SK-MEL-5 (cell line): ENCODE results near the gene GSE1. TPM values are rescaled to one million over a fixed set of nuclear protein-coding genes. Genes with fewer than 3 reads are reported as not detected.

Experiments
- DNase-seq: peaks from one replicate; pipeline ENCODE4 v3.0.0-alpha.2; 2016; ENCODE audit warnings: low read depth, low spot score
- in situ Hi-C: cut with HindIII; loops from 2 replicates; pipeline ENCODE4 v1.10.0; 2016; ENCODE audit warnings: low sequenced_read_pairs, high pct_unique_total_duplicates, low pct_unique_long_range_greater_than_20kb
- total RNA-seq: library from RNA; depleted of rRNA; stranded (reverse); fragments of >200 nt; shearing (Covaris generic); gene quantifications from 2 replicates; pipeline ENCODE4 v1.2.3, GENCODE V29; 2014

GSE1 gene
- total RNA-seq, 1 experiment from 2014 or later: 5.8 TPM

DNA sequence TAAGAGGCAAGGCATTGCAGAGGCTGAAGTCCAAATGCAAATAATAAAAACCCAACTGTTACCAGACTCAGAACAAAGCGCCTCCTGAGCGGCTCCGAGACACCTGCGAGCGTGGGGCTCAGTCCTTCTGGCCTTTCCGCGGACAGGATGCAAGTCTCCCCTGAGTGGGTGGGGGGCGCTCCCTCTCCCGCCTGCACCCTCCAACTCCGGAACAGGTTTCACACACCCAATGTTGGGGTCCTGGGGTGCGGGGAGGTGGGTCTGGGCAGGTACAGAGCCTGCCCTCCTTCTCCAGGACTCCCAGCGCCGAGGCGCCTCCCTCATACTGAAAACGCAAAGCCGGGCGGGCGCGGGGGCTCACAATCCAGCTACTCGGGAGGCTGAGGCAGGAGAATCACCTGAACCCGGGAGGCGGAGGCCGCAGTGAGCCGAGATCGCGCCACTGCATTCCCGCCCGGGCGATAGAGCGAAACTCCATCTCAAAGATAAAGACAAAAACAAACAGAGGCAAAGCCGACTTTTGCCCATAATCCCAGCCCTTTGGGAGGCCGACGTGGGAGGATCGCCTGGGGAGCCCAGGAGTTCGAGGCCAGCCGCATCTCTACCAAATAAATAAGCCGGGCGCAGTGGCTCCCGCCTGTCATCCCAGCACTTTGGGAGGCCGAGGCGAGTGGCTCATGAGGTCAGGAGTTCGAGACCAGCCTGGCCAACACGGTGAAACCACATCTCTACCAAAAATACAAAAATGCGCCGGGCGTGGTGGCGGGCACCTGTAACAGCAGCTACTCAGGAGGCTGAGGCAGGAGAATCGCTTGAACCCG, 74.7 kb downstream of the GSE1 start:
- in situ Hi-C loops: no loop called here
- no peak for DNase-seq

- DNase-seq: peak; percentile 84
- in situ Hi-C loops: no loop called here
Observed at GRCh38 chr16:85688586-85689284, 75.6 kb downstream of the GSE1 start, which contains the start of gene GINS2. TSS of gene GINS2 (minus strand) at chr16:85688954. CDS start at chr16:85688898, 56 bp downstream.

DNA sequence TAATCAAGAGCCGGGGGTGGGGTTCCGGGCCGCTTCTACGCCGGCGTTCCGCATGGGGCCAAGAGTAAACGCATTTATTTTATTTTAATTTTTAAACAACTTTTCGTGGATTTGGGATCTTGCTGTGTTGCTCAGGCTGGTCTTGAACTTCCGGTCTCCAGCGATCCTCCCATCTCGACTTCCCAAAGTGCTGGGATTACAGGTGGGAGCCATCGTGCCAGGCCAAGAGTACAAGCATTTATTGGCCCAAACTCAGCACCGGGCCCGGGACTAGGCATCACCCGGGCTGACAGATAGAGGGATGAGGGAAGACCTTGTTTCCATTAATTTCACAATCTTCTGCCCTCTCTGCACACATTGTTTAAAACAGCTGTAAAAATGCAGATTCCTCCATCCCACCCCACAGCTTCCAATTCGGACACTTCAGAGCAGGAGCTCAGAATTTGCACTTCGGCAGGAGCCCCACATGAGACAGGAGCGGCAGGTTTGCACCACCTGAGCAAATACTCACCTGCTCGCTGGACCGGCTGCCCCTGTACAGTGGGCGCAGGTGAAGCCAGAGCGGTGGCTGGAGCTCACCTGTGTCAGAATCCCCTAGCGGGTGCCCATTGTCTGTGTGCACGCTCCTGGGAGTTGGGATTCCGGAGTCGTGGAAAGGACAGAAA, 76.3 kb downstream of the GSE1 start:
- no peak for DNase-seq
- in situ Hi-C loops: no loop called here

DNA sequence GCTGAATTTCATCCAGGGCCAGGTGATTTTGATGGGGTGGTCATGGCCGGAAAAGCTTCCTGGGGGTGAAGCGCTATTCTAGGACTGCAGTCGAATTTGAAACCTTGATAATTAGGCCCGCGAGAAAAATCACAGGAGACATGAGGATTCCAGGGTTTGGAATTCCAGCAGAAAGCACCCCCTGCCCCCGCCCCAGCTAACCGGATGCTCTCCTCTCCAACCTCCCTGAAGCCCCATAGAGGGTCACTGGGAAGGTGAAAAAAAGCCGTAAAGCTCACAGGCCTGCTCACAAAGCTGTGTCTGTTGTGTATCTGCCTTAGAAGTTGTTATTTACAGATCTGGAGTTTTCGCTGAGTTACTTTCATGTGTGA, 76.8 kb downstream of the GSE1 start:
- no peak for DNase-seq
- in situ Hi-C loops: no loop called here

GRCh38 chr16:85690469-85691064, 77.4 kb downstream of the GSE1 start:
- in situ Hi-C loops: no loop called here
- no peak for DNase-seq

- in situ Hi-C loops: no loop called here
- no peak for DNase-seq
Observed at GRCh38 chr16:85695196-85696128, 82.3 kb downstream of the GSE1 start.

DNA sequence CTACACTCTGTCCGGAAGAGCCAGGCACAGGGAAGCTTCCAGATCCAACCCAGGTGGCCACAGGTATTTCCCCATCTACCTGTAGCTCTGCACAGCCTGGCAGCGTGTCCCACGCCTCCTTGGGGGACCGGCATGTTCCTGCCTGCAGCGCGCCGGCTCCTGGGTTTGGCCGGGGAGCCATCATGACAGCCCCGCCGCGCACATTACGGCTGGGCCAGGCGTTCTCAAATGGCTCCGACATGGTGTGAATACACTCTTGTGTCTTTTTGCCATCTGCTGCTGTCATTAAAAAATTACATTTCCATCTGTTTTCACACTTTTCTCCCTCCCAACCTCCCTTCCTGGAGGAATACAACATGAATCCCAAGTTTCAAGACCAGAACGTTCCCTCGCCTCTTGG, 83.7 kb downstream of the GSE1 start:
- in situ Hi-C loops: no loop called here
- no peak for DNase-seq

DNA sequence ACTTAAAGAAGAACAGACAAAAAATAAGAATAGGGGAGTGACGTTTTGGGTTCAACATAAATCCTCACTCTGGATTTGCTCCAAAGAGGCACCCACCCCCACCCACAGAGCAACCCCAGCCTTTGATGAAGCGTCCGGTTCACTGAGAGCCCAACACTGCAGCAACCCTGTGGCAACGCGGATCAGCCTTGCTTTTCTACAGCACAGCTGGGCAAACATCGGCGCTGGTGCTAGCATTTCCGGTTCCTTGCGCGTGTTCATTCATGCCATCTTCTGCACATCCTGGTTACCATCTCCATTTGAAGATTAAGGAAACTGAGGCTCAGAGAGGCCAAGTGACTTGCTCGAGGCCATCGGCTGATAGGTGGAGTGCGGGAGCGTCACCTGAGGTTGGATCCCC, 84.3 kb downstream of the GSE1 start:
- no peak for DNase-seq
- in situ Hi-C loops: no loop called here

GRCh38 chr16:85698459-85698891, 85.4 kb downstream of the GSE1 start:
- DNase-seq: no peak

GRCh38 chr16:85698935-85699558, 85.9 kb downstream of the GSE1 start:
- in situ Hi-C loops: no loop called here
- no peak for DNase-seq

More at GRCh38 chr16:85698459-85698891, 85.4 kb downstream of the GSE1 start:
- in situ Hi-C loops: no loop called here

DNA sequence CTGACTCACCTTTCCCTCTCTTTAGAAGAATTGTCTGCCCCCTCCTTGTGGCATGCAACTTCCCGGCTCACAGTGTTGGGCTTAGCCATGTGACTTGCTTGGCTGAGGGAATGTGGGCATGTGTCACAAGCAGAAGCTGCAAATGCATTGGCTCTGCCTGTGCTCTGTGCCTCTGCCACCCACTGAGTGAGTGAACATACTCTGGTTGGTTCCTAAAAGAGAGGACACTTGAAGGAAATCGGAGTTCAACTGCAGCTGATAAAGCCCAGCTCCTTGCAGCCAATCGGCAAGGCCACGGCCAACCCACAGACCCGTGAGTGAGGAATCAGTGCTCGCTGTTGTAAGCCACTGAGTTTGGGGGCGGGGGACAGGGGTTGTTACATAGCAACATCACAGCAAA, 86.5 kb downstream of the GSE1 start:
- in situ Hi-C loops: no loop called here
- DNase-seq: peak; percentile 26

- DNase-seq: no peak
- in situ Hi-C loops: no loop called here
Observed at GRCh38 chr16:85704011-85704410, 90.9 kb downstream of the GSE1 start.

DNA sequence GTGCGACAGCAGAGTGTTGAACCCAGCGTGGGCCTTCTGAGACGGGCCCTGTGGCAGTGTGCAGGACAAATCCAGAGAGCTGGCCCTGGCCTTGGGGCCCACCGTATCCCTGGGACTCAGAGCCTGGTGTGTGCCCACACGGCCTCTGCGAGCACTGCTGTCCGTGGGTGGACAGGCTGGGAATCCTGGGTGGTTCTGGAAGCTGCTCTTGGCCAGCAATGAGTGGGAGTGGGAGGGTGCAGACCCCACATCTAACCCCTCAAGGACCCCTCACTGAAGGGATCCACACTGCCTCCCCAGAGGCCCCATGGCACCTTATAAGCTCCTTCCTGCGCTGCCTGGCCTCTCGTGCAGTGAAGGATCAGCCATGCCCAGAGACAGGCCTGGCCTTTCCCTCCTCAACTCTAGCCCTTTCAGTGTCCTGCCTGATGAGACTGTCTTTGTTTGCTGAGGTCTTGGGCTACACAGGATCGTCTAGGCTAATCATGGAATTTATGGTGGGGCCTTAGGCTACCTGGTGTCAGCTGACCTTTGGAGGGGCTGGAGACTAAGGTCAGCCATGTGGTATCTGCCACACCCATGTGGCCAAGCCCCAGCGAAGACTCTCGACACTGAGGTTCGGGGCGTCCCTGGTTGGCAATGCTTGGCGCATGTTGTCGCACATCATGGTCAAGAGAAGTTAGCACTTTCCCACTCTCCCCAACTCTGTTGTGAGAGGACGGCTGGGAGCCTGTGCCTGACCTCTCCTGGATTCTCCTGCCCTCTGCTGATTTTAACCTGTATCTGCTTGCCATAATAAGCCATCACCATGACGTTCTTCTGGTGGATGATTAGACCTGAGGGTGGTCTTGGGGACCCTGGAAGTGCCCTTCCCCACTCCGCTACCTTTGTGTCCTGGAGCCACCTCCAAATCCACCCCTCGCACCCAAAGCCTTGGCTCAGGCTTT, 92.1 kb downstream of the GSE1 start:
- no peak for DNase-seq
- in situ Hi-C loops: no loop called here

DNA sequence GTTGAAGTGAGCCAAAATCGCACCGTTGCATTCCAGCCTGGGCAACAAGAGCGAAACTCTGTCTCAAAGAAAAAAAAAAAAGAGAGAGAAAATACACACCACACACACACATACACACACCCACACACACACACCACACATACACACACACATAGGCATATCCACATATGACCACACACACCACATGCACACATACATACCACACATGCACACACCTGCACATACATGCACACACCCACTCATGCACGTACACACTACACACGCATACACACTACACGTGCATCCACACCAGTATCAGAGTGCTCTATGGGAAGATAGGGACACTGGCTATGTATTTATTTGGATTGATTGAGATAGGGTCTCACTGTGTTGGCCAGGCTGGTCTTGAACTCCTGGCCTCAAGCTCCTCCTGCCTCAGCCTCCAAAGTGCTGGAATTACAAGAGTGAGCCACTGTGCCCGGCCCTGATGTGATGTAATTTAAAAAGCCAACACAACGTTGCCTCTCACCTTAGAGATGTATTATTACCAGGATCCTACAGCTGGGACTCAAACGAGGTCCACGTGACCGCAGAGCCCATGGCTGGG, 93.4 kb downstream of the GSE1 start:
- in situ Hi-C loops: no loop called here
- DNase-seq: no peak

- DNase-seq: no peak
- in situ Hi-C loops: no loop called here
Observed at GRCh38 chr16:85707528-85708095, 94.5 kb downstream of the GSE1 start.
